HUDEP-2 (cell line): ENCODE results near the gene LDLRAP1.

Source experiments
- DNase-seq, 76 experiments: peaks; one replicate each; lab custom pipeline; 2025; ENCODE audit not compliant: unreplicated experiment in 76 of 76; lab: John Stamatoyannopoulos, UW

Gene LDLRAP1

DNA sequence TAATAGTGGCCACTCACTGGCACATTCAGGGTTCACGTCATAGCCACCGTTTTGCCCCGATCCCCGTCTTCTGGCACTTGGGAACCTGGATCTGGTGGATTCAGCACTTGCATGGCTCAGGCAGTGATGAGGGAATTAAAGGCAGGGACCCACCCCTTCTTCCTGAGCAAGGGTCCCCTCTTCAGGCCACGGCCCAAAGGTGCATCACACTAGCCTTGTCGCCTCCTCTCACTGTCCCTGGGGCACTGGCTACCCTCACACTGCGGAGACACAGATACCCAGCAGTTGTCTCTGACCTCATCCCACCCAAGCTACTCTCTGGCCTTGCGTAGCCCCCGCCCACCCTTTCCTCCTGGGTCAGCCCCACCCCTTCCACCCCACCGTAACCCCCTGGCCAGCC, 19.9 kb upstream of the LDLRAP1 start:
- peak in 48 of 76 experiments; percentile 4 to 67 (median 36) for DNase-seq

DNA sequence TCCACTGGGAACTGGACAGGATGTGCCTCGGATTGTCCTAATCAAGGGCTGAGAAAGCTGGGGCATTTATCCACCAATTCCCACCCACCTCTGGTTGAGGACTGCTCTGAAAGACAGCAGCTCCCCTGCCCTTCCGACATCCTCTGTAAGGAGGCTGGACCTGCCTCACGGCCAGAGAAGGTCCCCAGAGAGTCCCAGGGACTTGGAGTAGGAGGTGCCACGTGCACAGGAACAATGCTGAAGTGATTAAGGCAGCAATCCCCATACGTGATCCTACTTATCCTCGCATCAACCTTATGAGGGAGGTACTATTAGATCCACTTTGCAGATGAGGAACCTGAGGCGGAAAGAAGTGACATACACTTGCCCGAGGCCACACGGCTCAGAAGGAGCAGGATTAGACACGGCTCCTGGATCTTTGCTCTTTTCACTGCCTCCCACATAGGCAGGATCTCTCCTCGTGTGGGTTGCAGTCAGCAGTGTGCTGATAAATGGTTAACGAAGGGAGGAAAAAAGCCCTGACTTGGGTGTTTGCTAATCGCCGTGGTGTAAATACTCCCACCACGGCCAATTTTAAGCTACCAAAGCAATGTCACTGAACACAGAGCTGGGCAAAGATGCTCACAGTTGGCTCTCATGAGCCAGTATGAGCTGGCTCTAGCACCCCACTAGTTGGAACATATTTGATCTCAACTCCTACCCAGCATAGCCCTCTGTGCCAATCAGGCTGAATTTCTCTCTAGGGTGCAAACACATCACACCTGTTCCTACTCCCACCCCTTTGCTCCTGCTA, 18.6 kb upstream of the LDLRAP1 start:
- no peak for DNase-seq

DNA sequence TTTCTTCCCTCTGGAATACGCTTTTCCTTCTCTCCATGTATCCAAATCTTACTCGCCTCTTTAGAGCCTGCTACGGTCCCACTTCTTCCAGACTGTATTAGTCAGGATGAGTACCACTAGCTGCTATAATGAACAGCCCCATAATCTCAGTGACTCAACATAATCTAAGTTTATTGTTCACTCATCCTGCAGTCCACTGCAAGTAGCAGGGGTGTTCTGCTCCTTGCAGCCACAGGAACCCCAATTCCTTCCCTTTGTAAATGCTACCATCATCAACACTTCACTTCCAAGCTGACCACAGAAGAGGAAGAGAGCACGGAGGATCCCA, 18.1 kb upstream of the LDLRAP1 start:
- DNase-seq = no peak

DNA sequence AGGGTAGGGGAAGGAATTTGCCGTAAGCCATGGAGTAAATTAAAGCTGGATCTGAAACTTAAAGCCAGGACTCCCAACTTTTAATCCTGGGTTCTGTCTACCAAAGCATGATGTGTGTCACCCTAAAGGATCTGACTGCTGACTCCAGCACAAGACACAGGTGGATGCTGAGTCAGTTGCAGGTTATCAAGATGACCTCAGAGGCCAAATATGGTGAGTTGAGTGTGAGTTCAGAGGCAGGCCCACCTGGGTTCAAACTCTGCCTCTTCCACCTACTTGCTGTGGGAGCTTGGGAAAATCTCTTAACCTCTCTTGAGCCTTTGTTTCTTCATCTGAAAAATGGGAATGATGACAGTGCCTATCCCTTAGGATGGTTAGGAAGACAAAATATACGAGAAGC, 16.7 kb upstream of the LDLRAP1 start:
- DNase-seq = no peak

DNA sequence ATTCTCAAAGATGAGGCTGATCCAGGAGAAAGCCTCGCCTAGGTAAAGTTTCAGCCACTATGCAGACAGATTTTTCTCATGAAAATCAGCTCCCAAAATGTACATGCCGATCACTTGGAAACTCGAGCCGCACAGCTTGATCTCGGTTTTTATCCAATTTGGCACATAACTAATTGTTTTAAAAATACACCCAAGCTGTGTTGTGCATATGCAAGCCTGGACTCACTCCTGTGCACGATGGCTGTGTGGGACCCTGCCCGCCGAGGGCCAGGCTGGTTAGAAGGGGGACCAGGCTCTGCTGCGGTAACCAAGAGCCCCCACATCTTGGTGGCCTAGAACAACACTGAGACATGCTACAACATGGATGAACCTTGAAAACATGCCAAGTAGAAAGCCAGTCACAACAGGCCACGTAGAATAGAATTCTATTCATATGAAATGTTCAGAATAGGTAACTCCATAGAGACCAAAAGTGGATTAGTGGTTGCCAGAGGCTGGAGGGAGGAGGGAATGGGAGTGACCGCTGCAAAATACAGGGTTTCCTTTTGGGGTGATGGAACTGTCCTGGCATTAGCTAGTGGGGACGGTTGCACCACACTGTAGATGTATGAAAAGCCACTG, 16.1 kb upstream of the LDLRAP1 start:
- DNase-seq = no peak

DNA sequence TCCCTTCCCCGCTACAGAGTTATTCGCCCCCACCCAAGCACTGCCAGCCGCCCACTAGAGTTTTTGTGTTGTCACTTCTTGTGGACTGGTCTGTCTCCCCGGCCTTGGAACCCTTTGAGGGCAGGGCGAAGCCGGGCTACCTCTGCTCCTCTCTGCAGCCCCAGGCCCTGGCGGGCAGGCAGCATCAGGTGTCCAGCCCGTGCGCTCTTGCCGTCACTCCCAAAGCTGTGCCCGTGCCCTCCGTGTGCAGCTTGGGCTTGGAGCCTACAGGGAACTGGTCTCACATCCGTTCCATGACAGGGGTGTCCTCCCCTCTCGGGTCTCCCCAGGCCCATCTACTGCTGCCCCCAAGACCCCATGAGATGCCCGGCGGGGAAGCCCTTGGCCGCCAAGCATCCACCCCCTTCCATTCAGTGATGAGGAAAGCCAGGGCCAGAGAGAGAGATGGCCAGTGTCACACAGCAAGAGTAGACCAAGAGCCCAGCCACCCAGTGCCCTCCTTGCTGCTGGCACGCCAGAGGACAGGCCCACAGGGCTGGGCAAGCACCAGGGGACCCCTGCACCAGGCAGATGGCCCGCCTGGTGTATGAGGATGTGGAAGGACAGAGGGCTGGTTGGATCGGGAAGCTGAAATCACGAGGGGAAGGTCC, 15.3 kb upstream of the LDLRAP1 start:
- no peak for DNase-seq

DNA sequence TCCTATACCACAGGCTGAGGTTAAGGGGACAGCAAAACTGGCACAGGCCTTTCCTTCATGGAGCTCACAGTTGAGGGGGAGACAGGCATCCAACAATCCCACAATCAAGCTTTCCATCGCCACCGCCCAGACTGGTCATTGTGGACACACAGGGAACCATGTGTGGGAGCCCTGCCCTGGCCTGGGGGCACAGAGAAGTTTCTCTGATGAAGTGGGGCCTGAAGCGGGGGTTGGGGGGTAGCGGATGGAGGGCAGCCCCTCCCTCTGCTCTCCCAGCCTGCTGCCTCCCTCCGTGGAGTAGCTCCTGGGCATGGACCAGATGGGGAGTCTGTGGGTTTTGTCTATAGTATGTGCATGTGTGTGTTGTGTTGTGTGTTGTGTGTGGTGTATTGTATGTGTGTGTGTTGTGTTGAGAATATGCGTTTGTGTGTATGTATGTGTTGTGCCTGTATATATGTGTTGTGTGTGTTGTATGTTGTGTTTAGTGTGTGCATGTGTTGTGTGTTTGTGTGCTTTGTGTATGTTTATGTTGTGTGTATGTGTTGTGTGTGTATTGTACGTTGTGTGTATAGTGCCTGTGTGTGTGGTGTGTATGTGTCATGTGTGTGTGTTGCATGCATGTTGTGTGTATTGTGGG, 14.4 kb upstream of the LDLRAP1 start:
- DNase-seq = no peak

DNA sequence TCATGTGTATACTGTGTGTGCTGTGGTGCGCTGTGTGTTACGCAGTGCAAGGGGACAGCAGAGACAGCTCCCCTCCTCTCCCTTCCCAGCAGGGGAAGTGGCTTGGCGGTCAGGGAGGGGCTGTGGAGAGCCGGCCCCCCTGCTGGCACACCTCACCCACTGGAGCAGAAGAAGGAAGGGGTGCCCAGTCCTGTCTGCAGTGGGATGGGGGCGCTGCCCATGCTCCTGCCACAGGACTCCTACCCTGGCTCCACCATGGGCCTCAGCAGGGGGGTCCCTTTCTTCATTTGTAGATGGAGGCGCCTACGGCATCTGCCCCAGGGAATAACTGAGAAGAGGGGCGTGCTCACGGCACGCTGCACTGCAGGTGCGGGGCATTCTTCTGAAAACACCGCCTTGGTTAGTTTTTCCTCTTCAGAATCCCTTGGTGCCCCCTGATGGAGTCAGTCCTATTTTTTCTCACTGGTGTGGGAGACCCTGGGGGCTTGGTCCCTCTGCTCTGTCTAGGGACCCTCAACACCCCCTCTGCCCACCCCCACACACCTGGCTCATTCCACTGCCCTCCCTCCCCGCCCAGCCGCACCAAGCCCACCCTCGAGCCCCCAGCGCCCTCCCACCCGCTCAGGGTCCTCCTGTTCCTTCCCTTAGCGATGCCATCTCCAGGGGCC, 13.8 kb upstream of the LDLRAP1 start:
- no peak for DNase-seq

DNA sequence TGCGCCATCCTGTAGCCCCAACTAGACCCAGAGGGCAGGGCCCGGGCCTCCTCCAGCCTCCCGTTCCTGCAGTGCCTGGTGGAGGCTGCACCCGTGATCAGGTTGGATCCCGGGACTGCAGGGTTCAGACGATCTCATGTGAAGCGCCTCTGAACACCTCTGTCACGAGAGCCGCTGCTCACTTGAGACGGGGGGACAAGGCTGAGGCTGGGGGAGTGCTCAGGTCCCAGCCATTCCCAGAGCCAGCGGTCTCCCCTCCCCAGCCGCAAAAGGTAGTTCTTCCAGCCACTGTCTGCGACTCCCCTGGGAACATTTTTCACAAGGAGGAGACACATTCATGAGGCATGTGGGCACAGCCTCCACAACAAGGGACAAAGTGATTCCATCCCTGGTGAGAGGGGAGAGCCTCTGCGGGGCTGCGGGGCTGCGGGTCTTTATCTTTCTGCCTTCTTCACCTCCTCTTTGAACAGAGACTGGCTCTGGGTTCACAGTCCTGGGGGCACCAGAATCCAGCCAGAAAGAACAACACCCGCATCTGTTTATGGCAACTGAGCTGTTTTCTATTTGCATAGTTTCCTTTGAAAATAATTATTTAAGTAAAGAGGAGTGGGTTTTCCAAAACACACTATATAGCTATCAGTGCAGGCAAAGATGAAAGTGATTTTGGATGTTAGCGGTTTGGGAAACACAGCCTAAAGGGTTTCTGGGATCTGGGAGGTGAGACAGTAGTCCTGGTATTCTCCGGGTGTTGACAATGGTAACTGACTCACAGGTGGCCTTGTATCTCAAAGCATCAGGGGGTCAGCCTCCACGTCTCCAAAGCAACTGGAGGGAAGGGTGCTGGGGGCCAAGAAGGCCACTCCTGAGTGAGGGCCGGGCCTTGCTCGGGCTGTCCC, 13.0 kb upstream of the LDLRAP1 start:
- DNase-seq = no peak

DNA sequence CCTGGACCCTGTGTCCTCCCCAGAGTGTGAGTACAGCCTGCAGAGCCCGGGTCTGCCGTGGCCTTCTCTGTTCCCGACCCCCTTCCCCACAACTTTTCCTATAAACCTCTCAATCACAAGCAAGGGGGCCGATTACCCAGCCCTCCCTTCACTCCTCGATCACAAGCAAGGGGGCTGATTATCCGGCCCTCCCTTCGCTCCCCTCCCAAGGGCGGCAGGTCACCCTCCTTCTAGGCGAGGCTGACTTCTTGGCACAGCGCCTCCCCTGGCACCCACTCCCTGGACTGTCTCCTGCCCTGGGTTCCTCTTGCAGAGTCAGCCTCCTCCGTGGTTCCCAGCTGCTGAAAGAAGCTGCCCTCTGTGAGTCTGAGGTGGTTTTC, 12.3 kb upstream of the LDLRAP1 start:
- peak in 23 of 76 experiments; percentile 4 to 44 (median 21) for DNase-seq

DNA sequence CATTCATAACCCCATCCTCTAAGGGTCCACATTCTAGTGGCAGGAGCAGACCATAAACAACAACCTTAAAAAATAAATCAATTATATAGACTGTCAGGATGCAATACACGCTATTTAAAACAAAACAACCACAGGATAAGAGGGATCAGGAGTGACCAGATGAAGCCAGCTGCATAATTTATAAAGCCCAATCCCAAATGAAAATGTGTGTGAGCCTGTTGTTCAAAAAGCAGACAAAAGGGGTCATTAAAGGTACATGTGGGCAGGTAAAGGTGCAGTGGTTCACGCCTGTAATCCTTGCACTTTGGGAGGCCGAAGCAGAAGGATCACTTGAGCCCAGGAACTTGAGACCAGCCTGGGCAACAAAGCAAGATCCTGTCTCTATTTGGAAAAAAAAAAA, 10.4 kb upstream of the LDLRAP1 start:
- no peak for DNase-seq

DNA sequence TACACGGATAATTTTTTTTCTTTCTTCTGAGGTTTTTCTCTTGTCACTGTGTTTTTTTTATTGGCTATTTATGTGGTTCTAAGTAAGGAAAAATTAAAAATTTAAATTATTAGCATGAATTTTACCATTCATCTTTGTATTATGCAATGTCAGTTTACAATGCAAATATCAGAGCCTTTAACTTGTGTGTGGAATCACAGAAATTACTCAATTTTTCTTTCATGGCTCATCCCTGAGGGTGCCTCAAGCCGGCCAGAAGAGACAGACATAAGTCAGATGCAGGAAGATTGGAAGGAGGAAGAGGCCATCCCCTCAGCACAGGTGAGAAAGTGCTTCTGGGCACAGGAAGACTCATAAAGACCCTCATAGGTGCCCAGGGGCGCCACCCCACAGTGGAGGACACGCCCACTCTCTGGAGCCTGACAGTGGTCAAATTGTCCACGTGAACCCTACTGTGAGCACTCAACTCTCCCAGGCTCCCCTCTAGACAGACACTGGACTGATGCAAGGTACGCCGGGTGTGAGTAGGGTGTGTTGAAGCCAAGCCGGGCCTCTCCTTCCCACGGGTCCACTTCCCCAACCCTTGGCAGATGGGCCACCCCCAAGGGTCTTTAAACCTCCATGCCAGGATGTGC, 9.5 kb upstream of the LDLRAP1 start:
- DNase-seq = no peak

DNA sequence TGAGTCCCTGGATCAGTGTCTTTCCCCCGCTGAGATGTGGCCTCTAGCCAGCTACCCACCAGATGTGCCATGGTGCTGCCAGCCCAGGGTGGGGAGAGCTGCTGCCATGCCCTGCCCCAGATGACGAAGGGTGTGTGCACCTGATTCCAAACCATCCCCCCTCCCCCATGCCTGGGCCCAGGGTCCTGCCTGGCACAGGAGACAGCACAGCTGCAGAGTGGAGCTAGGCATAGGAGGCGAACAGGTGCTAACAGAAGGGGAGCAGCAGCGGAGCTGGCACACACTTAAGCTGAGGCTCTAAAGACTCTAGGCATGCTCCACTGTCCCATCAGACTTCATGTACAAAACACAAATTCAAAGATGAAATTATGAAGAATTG, 9.0 kb upstream of the LDLRAP1 start:
- DNase-seq = no peak

DNA sequence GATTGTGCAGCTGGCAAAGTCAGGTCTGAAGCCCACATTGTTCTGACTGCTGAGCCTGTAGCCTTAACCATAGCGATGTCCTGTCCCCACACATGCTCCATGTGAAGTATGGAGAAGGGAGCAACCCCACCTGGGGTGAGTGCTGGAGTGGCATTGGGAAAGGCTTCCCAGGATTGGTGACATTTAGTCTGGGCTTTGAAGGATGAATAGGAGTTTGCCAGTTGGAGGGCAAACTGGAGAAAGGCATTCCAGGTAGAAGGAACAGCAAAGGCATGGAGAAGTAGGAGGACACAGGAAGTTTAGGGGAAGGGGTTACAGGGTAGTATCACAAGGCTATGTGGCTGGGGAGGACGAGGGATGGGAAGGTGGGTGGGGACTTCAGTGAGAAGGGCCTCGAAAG, 7.3 kb upstream of the LDLRAP1 start:
- no peak for DNase-seq

DNA sequence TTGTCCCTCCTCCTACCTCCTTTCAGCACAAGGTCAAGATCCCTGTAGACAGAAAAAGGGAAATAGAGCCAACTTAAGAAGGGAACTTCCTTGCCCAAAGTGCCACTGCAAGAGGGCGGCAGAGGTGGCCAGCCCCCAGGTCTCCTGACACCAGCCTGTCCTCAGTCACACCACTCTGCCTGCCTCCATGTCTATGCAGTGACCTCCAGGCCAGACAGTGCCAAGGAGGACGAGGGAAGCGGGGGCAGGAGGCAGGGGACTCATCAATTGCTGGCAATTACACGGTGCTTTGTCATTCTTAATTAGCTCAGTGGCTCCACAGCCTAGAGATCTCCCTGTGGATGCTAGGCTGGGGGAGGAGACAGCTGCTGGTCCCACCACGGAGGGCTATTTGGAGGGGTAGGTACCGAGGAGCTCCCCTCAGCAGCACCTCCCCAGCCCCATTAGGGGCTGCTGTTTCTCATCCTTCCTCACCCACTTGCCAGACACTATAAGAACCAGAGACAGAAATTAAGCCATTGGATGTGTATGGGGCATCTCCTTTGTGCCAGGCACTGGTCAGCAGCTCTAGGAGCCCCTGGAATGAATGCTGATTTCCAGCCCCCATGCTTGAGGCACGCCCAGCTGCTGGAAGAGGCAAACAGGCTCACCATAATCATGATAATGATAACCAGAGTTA, 6.1 kb upstream of the LDLRAP1 start:
- DNase-seq = no peak

DNA sequence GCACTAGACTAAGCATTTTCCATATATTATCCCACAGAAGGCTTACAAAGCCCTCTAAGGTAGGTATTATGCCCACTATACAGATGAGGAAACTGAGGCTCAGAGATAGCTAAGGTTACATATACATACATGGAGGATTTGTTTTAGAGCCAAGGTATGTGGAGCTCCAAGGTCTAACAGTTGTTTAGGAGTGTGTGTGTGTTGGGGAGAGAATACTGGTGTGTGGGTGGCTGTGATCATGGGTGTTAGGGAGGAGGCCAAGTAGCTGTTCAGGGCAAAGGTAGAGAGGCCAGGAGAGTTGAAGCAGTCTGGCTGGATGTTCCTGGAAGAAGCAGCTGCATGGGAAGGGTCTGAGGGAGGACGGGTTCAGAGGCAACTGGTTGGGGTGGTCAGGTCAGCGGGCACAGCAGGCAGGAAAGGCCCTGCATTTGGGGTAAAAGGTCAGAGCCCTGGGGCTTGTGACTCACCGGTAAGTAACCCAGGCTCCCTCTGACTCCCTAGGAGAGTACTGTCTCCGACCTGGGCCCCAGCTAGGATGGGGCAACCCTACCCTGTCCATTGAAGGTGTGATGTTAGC, 5.1 kb upstream of the LDLRAP1 start:
- no peak for DNase-seq

DNA sequence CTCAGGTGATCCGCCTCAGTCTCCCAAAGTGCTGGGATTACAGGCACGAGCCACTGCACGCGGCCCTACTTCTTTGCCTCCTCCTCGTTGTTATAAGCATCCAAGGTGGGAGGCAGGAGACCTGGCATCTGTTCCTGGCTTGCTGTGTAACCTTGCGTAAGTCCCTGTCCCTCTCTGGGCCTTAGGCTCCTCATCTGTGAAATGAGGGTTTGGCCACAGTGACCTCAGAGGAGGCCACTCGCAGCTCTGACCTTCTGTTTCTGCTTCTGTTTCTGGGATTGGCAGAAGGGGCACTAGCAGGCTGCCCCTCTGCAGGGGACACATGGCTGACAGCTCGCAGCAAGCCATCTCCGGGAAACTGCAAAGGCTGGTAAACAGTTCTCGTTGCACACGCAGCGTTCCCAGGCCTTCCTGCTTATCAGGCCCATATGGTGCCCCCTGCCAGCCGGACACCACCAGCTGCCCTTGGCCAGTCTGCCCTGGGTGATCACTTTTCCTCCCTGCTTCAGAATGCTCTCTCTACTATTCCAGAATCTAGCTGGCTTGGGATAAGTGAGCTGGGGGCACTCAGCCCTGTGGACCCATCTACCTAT, 2.6 kb upstream of the LDLRAP1 start:
- no peak for DNase-seq

DNA sequence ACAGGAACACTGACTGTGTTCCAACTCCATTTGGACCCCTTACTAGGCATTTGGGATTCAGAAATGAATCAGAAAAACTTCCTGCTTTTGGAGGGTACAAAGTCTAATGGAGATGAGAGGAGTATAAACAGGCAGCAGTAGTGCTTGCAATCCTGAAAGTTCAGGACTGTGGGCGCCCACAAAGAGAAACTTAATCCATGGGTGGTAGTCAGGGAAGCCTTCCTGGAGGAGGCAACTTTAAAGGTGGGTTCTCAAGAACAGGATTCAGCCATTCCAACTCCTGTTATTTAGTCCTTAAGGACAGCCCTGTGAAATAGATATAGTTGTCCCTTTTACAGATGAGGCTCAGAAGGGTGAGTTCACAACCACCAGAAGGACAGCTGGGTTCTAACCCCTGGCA, 2.0 kb upstream of the LDLRAP1 start:
- DNase-seq = no peak
